Stomach (tissue), 4 donors: ENCODE data around the gene BTF3.
A peak's percentile ranks its signal among the peaks of the same experiment; 100 is the strongest.

Experiments
- POLR2A ChIP-seq, 4 donors: fragments of 450-650 bp; IDR thresholded peaks; one replicate each; pipeline ENCODE4 v1.6.1; 2016; ENCODE audit warnings: antibody characterized with exemption in 4 of 4, control low read depth in 2 of 4, mild to moderate bottlenecking in 1 of 4, moderate library complexity in 1 of 4
- POLR2AphosphoS5 ChIP-seq, 3 donors: sonication (generic); formaldehyde crosslinking; IDR thresholded peaks; one replicate each; pipeline ENCODE4 v1.6.1; 2016; ENCODE audit warnings: antibody characterized with exemption in 3 of 3
- TF ChIP-seq, protein P1 (sequence below), 7 experiments: fragments of 450-650 bp in 4 of 7; fragments of 200-600 bp in 3 of 7; sonication (generic) in 3 of 7; IDR thresholded peaks; one replicate each; pipeline ENCODE4 v1.5.1; 2016 to 2019; ENCODE audit warnings: antibody characterized with exemption in 7 of 7, control low read depth in 2 of 7, mild to moderate bottlenecking in 1 of 7

DNA sequence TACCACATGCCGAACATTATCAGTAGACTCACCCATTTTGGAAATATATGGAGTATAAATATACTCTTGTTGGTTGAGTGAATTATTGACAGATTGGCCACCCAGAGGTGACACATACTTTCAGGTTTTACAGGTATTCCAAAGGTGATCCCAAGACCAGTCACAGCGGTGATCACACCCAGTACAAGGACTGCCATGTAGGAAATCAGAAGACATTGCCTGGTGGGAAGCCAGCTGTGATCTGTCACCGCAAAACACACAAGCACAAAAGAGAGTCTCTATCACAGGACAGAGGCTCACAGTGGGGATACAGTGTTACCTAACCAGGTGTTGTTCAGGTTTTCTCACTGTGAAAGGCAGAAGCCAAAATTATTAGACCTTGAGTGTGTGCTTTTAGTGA is 15.8 kb downstream of the BTF3 start:
- TF ChIP-seq POLR2AphosphoS5 (IDR thresholded peaks at IDR 0.05) (peak in 2 of 3 donors; percentile 49 to 64), POLR2A (IDR thresholded peaks at IDR 0.05) (no peak)
- TF ChIP-seq, protein P1, sequence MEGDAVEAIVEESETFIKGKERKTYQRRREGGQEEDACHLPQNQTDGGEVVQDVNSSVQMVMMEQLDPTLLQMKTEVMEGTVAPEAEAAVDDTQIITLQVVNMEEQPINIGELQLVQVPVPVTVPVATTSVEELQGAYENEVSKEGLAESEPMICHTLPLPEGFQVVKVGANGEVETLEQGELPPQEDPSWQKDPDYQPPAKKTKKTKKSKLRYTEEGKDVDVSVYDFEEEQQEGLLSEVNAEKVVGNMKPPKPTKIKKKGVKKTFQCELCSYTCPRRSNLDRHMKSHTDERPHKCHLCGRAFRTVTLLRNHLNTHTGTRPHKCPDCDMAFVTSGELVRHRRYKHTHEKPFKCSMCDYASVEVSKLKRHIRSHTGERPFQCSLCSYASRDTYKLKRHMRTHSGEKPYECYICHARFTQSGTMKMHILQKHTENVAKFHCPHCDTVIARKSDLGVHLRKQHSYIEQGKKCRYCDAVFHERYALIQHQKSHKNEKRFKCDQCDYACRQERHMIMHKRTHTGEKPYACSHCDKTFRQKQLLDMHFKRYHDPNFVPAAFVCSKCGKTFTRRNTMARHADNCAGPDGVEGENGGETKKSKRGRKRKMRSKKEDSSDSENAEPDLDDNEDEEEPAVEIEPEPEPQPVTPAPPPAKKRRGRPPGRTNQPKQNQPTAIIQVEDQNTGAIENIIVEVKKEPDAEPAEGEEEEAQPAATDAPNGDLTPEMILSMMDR (IDR thresholded peaks at IDR 0.05) = no peak
